CD4-positive, alpha-beta memory T cell (primary cell): ENCODE measurements around the gene RBM26. TPM values are rescaled to one million over a fixed set of nuclear protein-coding genes. Genes with fewer than 3 reads are reported as not detected.
A peak's percentile ranks its signal among the peaks of the same experiment; 100 is the strongest.

ENCODE experiments used
- CTCF ChIA-PET: fragments of 350-600 bp; sonication (Branson Sonifier 250); formaldehyde crosslinking; loops from one replicate; lab custom pipeline; 2021; ENCODE audit warnings: inconsistent platforms; ENCODE audit not compliant: partially characterized antibody; lab: Charles Lee
- POLR2A ChIA-PET: fragments of 350-600 bp; sonication (Branson Sonifier 250); formaldehyde crosslinking; loops from one replicate; lab custom pipeline; 2021; ENCODE audit not compliant: partially characterized antibody; lab: Charles Lee
- DNase-seq, 5 donors: peaks; one replicate each; pipeline versions ENCODE4 v3.0.0 to v3.0.0-alpha.2; 2020 to 2022; ENCODE audit warnings: mixed read lengths in 1 of 5
- H3K27ac ChIP-seq: one replicate; pipeline ENCODE4 v1.7.0; 2013; ENCODE audit warnings: low read depth, low read length
- H3K27me3 ChIP-seq: 2 replicates; pipeline ENCODE4 v1.7.0; 2013; ENCODE audit warnings: mild to moderate bottlenecking, low read length, moderate library complexity; ENCODE audit not compliant: insufficient read depth
- H3K36me3 ChIP-seq: 2 replicates; pipeline ENCODE4 v1.7.0; 2013; ENCODE audit warnings: mild to moderate bottlenecking, low read length, moderate library complexity; ENCODE audit not compliant: insufficient read depth
- H3K4me1 ChIP-seq: 2 replicates; pipeline ENCODE4 v1.7.0; 2013; ENCODE audit warnings: mild to moderate bottlenecking, low read length, moderate library complexity; ENCODE audit not compliant: insufficient read depth
- H3K4me3 ChIP-seq, 2 donors: one replicate each; pipeline ENCODE4 v1.7.0; 2013; ENCODE audit warnings: low read length in 2 of 2, mild to moderate bottlenecking in 1 of 2
- H3K9me3 ChIP-seq, 2 donors: one replicate each; pipeline ENCODE4 v1.7.0; 2013; ENCODE audit warnings: low read length in 2 of 2, control low read depth in 1 of 2; ENCODE audit not compliant: control insufficient read depth in 1 of 2
- H3K27ac Mint-ChIP-seq, 7 donors: one replicate each; pipeline ENCODE4 v1.8.0; 2020 to 2021; ENCODE audit warnings: mixed read lengths in 7 of 7, mild to moderate bottlenecking in 6 of 7, inconsistent platforms in 3 of 7, moderate library complexity in 3 of 7
- H3K27me3 Mint-ChIP-seq, 2 donors: one replicate each; pipeline ENCODE4 v1.8.0; 2020 to 2021; ENCODE audit warnings: mixed read lengths in 2 of 2
- H3K36me3 Mint-ChIP-seq, 2 donors: one replicate each; pipeline ENCODE4 v1.8.0; 2020 to 2021; ENCODE audit warnings: mixed read lengths in 2 of 2, inconsistent platforms in 1 of 2, mild to moderate bottlenecking in 1 of 2
- H3K4me1 Mint-ChIP-seq, 4 donors: one replicate each; pipeline ENCODE4 v1.8.0; 2020 to 2021; ENCODE audit warnings: mixed read lengths in 4 of 4, mild to moderate bottlenecking in 1 of 4
- H3K4me3 Mint-ChIP-seq, 8 donors: one replicate each; pipeline ENCODE4 v1.8.0; 2020 to 2021; ENCODE audit warnings: mixed read lengths in 8 of 8, mild to moderate bottlenecking in 7 of 8, moderate library complexity in 6 of 8, inconsistent platforms in 3 of 8
- H3K9me3 Mint-ChIP-seq, 8 donors: one replicate each; pipeline ENCODE4 v1.8.0; 2020 to 2021; ENCODE audit warnings: mixed read lengths in 8 of 8, mild to moderate bottlenecking in 5 of 8, inconsistent platforms in 3 of 8, moderate library complexity in 1 of 8
- intact Hi-C: fragments of 100-400 bp; cut with micrococcal nuclease; formaldehyde crosslinking; loops from one replicate; pipeline ENCODE4 v1.15.1; 2023
- polyA plus RNA-seq, 2 donors: library from polyadenylated mRNA; unstranded; fragments of 300-500 nt; fragmentation: Illumina TruSeq; gene quantifications; one replicate each; pipeline ENCODE4 v1.2.3, GENCODE V29; 2021
- total RNA-seq, 2 experiments: library from RNA; stranded (reverse); gene quantifications; one replicate each; pipeline ENCODE4 v1.2.3, GENCODE V29; 2021

RBM26 gene
- total and polyA plus RNA-seq, 4 experiments from 2014 or later, result 9.5 to 96.3 (median 55.0) TPM

GRCh38 chr13:79393564-79394249 is 12.3 kb downstream of the RBM26 start:
- peaks cover 0 to 7% (median 3%) of the 10 kb centered on the region in 8 donors for H3K9me3 Mint-ChIP-seq
- no peaks in the 10 kb centered on the region for H3K27me3 Mint-ChIP-seq
- Histone ChIP-seq H3K27ac (peak overlapping the region; percentile 40), H3K4me1 (peaks cover 62% of the 10 kb centered on the region), H3K9me3 (no peaks in the 10 kb centered on the region), H3K36me3 (peaks cover 2% of the 10 kb centered on the region), H3K4me3 (peak overlapping the region; percentile 25 to 35), H3K27me3 (no peaks in the 10 kb centered on the region)
- ChIA-PET POLR2A (interaction anchor here (1.1 to 3.8 kb wide), 3 partner anchors 8 to 12 kb away, joined by 3 to 31 read pairs (median 16); partner anchors contain the start of gene RBM26), CTCF (interaction anchor here (0.8 to 4.4 kb wide), 5 partner anchors 9 to 58 kb away, joined by 3 to 72 read pairs (median 8); partner anchors contain the start of gene RBM26)
- peak overlapping the region; percentile 75 to 88 (median 82) for H3K4me3 Mint-ChIP-seq
- intact Hi-C loops, result loop anchor here (1.0 to 5.0 kb wide), 6 partner anchors 8 to 1696 kb away; partner anchors contain the start of genes RBM26 and SLAIN1
- peak; percentile 40 to 61 (median 49) for DNase-seq
- H3K4me1 Mint-ChIP-seq, result peaks cover 44 to 64% (median 56%) of the 10 kb centered on the region in 4 donors
- peak overlapping the region; percentile 87 to 93 (median 90) for H3K27ac Mint-ChIP-seq
- H3K36me3 Mint-ChIP-seq, result peaks cover 17 to 28% of the 10 kb centered on the region in 2 donors

GRCh38 chr13:79392882-79393563 is 13.0 kb downstream of the RBM26 start:
- Histone ChIP-seq H3K4me1 (peaks cover 62% of the 10 kb centered on the region), H3K36me3 (no peaks in the 10 kb centered on the region), H3K4me3 (peak overlapping the region; percentile 25 to 35), H3K27me3 (no peaks in the 10 kb centered on the region), H3K27ac (peak overlapping the region; percentile 40), H3K9me3 (no peaks in the 10 kb centered on the region)
- DNase-seq, result peak; percentile 41 to 68 (median 53)
- Mint-ChIP-seq H3K27ac (peak overlapping the region; percentile 87 to 93 (median 91)), H3K27me3 (no peaks in the 10 kb centered on the region), H3K36me3 (peaks cover 17 to 24% of the 10 kb centered on the region in 2 donors), H3K4me1 (peaks cover 43 to 69% (median 57%) of the 10 kb centered on the region in 4 donors), H3K4me3 (peak overlapping the region; percentile 75 to 88 (median 82)), H3K9me3 (peaks cover 0 to 7% (median 3%) of the 10 kb centered on the region in 8 donors)
- intact Hi-C loops, result loop anchor here (1.0 to 5.0 kb wide), 5 partner anchors 8 to 1696 kb away; partner anchors contain the start of genes RBM26 and SLAIN1
- ChIA-PET CTCF (interaction anchor here (0.7 to 4.4 kb wide), 9 partner anchors 9 to 1255 kb away, joined by 3 to 72 read pairs (median 5); partner anchors contain the start of gene RBM26), POLR2A (interaction anchor here (3.5 to 3.8 kb wide), 2 partner anchors 10 to 13 kb away, joined by 16 to 31 read pairs; partner anchors contain the start of gene RBM26)

GRCh38 chr13:79389026-79389425 is 17.0 kb downstream of the RBM26 start:
- Mint-ChIP-seq H3K4me1 (peaks cover 49 to 78% (median 62%) of the 10 kb centered on the region in 4 donors), H3K9me3 (no peaks in the 10 kb centered on the region), H3K27ac (peak overlapping the region in 1 of 7 donors; percentile 30), H3K36me3 (peaks cover 0 to 7% of the 10 kb centered on the region in 2 donors), H3K4me3 (peak overlapping the region in 2 of 8 donors; percentile 5 to 6), H3K27me3 (no peaks in the 10 kb centered on the region)
- POLR2A ChIA-PET, result interaction anchor here (2.2 kb wide), 1 partner anchor 16 kb away, joined by 11 read pairs; the partner anchor contains the start of gene RBM26
- H3K4me1 ChIP-seq, result peaks cover 81% of the 10 kb centered on the region
- no peak overlapping the region for H3K27ac ChIP-seq
- CTCF ChIA-PET, result no interaction called here
- H3K36me3 ChIP-seq, result no peaks in the 10 kb centered on the region
- intact Hi-C loops, result loop anchor here (5.0 kb wide), 1 partner anchor 57 kb away; no protein-coding TSS in a partner anchor
- H3K4me3 ChIP-seq, result no peak overlapping the region
- H3K27me3 ChIP-seq, result no peaks in the 10 kb centered on the region
- H3K9me3 ChIP-seq, result no peaks in the 10 kb centered on the region
- DNase-seq, result no peak

GRCh38 chr13:79387853-79388252 is 18.2 kb downstream of the RBM26 start:
- Mint-ChIP-seq H3K4me3 (peak overlapping the region in 2 of 8 donors; percentile 34 to 37), H3K36me3 (peaks cover 0 to 5% of the 10 kb centered on the region in 2 donors), H3K4me1 (peaks cover 44 to 74% (median 59%) of the 10 kb centered on the region in 4 donors), H3K27ac (peak overlapping the region in 2 of 7 donors; percentile 10 to 15), H3K27me3 (no peaks in the 10 kb centered on the region), H3K9me3 (no peaks in the 10 kb centered on the region)
- Histone ChIP-seq H3K9me3 (no peaks in the 10 kb centered on the region), H3K36me3 (no peaks in the 10 kb centered on the region), H3K4me1 (peaks cover 80% of the 10 kb centered on the region), H3K27ac (no peak overlapping the region), H3K27me3 (no peaks in the 10 kb centered on the region), H3K4me3 (no peak overlapping the region)
- POLR2A ChIA-PET, result interaction anchor here (2.2 kb wide), 1 partner anchor 18 kb away, joined by 11 read pairs; the partner anchor contains the start of gene RBM26
- CTCF ChIA-PET, result interaction anchor here (1.0 kb wide), 1 partner anchor 19 kb away, joined by 3 read pairs; no protein-coding TSS in a partner anchor
- DNase-seq, result no peak
- intact Hi-C loops, result loop anchor here (5.0 kb wide), 1 partner anchor 56 kb away; no protein-coding TSS in a partner anchor

- Histone ChIP-seq H3K9me3 (no peaks in the 10 kb centered on the region), H3K27me3 (no peaks in the 10 kb centered on the region), H3K36me3 (no peaks in the 10 kb centered on the region), H3K4me3 (no peak overlapping the region), H3K27ac (no peak overlapping the region), H3K4me1 (peaks cover 87% of the 10 kb centered on the region)
- H3K9me3 Mint-ChIP-seq, result no peaks in the 10 kb centered on the region
- peak in 3 of 5 donors; percentile 20 to 41 (median 25) for DNase-seq
- H3K36me3 Mint-ChIP-seq, result peaks cover 0 to 2% of the 10 kb centered on the region in 2 donors
- ChIA-PET CTCF (interaction anchor here (0.8 kb wide), 1 partner anchor 73 kb away, joined by 3 read pairs; no protein-coding TSS in a partner anchor), POLR2A (interaction anchor here (1.1 kb wide), 1 partner anchor 19 kb away, joined by 5 read pairs; the partner anchor contains the start of gene RBM26)
- intact Hi-C loops, result loop anchor here (5.0 kb wide), 1 partner anchor 54 kb away; no protein-coding TSS in a partner anchor
- peak overlapping the region in 5 of 7 donors; percentile 22 to 72 (median 53) for H3K27ac Mint-ChIP-seq
- H3K4me1 Mint-ChIP-seq, result peaks cover 46 to 76% (median 62%) of the 10 kb centered on the region in 4 donors
- no peaks in the 10 kb centered on the region for H3K27me3 Mint-ChIP-seq
- H3K4me3 Mint-ChIP-seq, result peak overlapping the region in 3 of 8 donors; percentile 43 to 60 (median 54)
These were observed 19.8 kb downstream of the RBM26 start for GRCh38 chr13:79386125-79386826.

- POLR2A ChIA-PET, result interaction anchor here (0.8 to 1.1 kb wide), 2 partner anchors 9 to 20 kb away, joined by 3 to 5 read pairs; partner anchors contain the start of gene RBM26
- DNase-seq, result peak in 1 of 5 donors; percentile 42
These were observed 20.4 kb downstream of the RBM26 start for GRCh38 chr13:79385694-79386093.

More at GRCh38 chr13:79385694-79386093, 20.4 kb downstream of the RBM26 start:
- Histone ChIP-seq H3K4me1 (peaks cover 82% of the 10 kb centered on the region), H3K27ac (no peak overlapping the region), H3K27me3 (no peaks in the 10 kb centered on the region), H3K36me3 (no peaks in the 10 kb centered on the region), H3K9me3 (no peaks in the 10 kb centered on the region), H3K4me3 (no peak overlapping the region)
- Mint-ChIP-seq H3K9me3 (no peaks in the 10 kb centered on the region), H3K4me1 (peaks cover 47 to 77% (median 63%) of the 10 kb centered on the region in 4 donors), H3K27ac (peak overlapping the region in 2 of 7 donors; percentile 52 to 66), H3K36me3 (peaks cover 0 to 2% of the 10 kb centered on the region in 2 donors), H3K4me3 (peak overlapping the region in 1 of 8 donors; percentile 14), H3K27me3 (no peaks in the 10 kb centered on the region)
- intact Hi-C loops, result loop anchor here (1.0 to 5.0 kb wide), 2 partner anchors 8 to 53 kb away; no protein-coding TSS in a partner anchor
- CTCF ChIA-PET, result interaction anchor here (0.8 kb wide), 1 partner anchor 72 kb away, joined by 3 read pairs; no protein-coding TSS in a partner anchor
